BE2C (cell line): ENCODE data around the gene LLGL2.

Experiments
- DNase-seq: peaks from one replicate; pipeline ENCODE4 v3.0.0-alpha.2; 2020
- H3K27me3 ChIP-seq: fragments of 250-450 bp; sonication (Bioruptor Pico); 2 replicates; pipeline ENCODE4 v1.5.1; 2020; ENCODE audit warnings: mild to moderate bottlenecking
- H3K36me3 ChIP-seq: fragments of 250-450 bp; sonication (Bioruptor Pico); 2 replicates; pipeline ENCODE4 v1.5.1; 2020; ENCODE audit warnings: mild to moderate bottlenecking
- H3K4me1 ChIP-seq: fragments of 250-450 bp; sonication (Bioruptor Pico); 2 replicates; pipeline ENCODE4 v1.5.1; 2020
- H3K4me3 ChIP-seq: 2 replicates; pipeline ENCODE4 v1.5.1; 2011; ENCODE audit warnings: low read depth, low read length
- H3K9me3 ChIP-seq: fragments of 250-450 bp; sonication (Bioruptor Pico); 2 replicates; pipeline ENCODE4 v1.5.1; 2020
- CTCF ChIP-seq: IDR thresholded peaks from 2 replicates; pipeline ENCODE4 v1.5.1; 2012; ENCODE audit warnings: mild to moderate bottlenecking, low read depth, low read length

The LLGL2 gene

DNA sequence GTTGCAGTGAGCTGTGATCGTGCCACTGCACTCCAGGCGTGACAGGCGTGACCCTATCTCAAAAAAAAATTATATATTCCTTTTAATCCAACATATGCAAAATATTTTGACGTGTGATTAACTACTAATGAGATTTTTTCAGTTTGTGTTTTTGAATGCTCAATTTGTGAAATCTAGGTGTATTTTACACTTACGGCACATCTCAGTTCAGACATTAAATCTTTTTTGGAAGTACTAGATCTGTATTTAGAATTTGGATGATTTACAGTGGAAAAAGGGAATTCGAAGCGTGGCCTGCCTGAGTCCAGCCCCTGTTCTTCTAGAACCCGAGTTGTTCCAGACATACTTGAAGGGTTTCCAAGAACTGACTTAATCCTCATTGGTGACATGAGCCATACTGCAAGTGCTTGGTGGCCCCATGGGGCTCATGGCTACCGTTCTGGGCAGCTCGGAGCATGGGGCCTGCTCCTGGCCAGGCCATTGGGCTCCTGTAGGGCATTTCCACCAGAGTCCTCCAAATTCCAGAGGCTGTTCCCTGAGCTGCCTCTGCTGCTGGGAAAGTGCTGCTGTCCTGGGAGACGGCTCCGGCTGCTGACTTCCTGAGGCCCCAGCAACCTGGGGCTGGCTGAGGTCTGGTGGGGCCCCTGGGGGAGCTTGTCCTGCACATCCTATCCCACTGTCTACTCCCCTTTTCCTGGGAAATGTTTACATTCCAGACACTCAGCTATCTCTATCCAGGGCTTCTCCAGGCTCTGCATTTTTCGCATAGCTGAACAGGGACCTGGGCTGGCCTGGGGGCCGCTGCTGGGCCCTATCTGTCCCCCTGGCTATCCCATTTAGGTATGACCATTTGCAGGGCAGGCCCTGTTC, 27.2 kb downstream of the LLGL2 start:
- peaks cover 6% of the 10 kb centered on the region; the same call in 1 of the 2 replicates for H3K4me1 ChIP-seq
- no peak overlapping the region for H3K4me3 ChIP-seq
- no peak for DNase-seq
- no peaks in the 10 kb centered on the region for H3K36me3 ChIP-seq
- no peak for TF ChIP-seq CTCF
- H3K27me3 ChIP-seq: no peaks in the 10 kb centered on the region
- no peaks in the 10 kb centered on the region for H3K9me3 ChIP-seq

DNA sequence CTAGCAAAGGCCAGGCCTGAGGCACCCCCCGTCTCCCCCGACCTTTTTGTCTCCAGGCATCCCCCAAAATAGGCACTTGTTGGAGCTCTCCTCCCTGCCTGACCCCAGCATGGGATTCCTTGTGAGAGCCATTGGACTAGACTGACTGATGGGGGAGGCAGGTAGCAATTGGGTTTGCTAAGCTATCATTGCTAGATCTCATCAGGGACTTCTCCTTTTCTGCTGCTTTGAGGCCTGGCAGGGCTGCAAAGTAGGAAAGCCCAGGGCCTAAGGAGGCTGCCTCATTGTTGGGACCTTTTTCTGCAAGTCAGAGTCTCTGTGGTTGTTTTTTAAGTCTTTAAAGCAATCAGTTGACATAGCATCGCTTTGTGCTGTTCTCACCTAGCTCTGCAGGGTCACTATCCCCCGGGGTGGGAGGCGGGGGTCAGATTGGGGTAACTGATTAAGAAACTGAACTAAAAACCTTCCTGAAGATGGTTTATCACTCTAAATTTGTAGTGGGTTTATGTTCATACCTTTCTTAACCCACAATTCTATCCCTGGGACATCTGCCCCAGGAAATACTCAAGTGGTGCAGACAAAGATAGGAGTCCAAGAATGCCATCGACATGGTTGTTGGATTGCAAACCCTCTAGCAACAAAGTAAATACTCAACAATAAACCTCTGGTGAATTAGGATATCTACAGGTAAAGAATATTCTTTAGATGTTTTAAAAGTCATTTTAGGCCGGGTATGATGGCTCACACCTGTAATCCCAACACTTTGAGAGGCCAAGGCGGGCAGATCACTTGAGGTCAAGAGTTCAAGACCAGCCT, 28.0 kb downstream of the LLGL2 start:
- no peak for DNase-seq
- peaks cover 8% of the 10 kb centered on the region; the same call in 1 of the 2 replicates for H3K4me1 ChIP-seq

GRCh38 chr17:75555679-75556153, 30.2 kb downstream of the LLGL2 start:
- no peak for TF ChIP-seq CTCF
- no peaks in the 10 kb centered on the region for H3K36me3 ChIP-seq
- DNase-seq: no peak
- H3K9me3 ChIP-seq: no peaks in the 10 kb centered on the region
- H3K4me1 ChIP-seq: peaks cover 8% of the 10 kb centered on the region; the same call in 1 of the 2 replicates
- no peaks in the 10 kb centered on the region for H3K27me3 ChIP-seq
- no peak overlapping the region for H3K4me3 ChIP-seq

More for the DNA sequence above, 28.0 kb downstream of the LLGL2 start:
- Histone ChIP-seq H3K36me3 (no peaks in the 10 kb centered on the region), H3K27me3 (no peaks in the 10 kb centered on the region), H3K4me3 (no peak overlapping the region), H3K9me3 (no peaks in the 10 kb centered on the region)
- no peak for TF ChIP-seq CTCF

- peak; percentile 66 for DNase-seq
- Histone ChIP-seq H3K36me3 (no peaks in the 10 kb centered on the region), H3K4me1 (peaks cover 8% of the 10 kb centered on the region; the same call in 1 of the 2 replicates), H3K4me3 (no peak overlapping the region), H3K27me3 (no peaks in the 10 kb centered on the region), H3K9me3 (no peaks in the 10 kb centered on the region)
- TF ChIP-seq CTCF: no peak
These were observed 31.8 kb downstream of the LLGL2 start for GRCh38 chr17:75557075-75557851.

- Histone ChIP-seq H3K4me1 (peaks cover 8% of the 10 kb centered on the region; the same call in 1 of the 2 replicates), H3K4me3 (no peak overlapping the region), H3K36me3 (no peaks in the 10 kb centered on the region), H3K9me3 (no peaks in the 10 kb centered on the region), H3K27me3 (no peaks in the 10 kb centered on the region)
- no peak for DNase-seq
- no peak for TF ChIP-seq CTCF
These were observed 32.6 kb downstream of the LLGL2 start for GRCh38 chr17:75557852-75558665.
